ENCODE measurements around the gene SLC29A1. TPM values are rescaled to one million over a fixed set of nuclear protein-coding genes. Genes with fewer than 3 reads are reported as not detected.
A peak's percentile ranks its signal among the peaks of the same experiment; 100 is the strongest.

SLC29A1 gene
- total and polyA plus RNA-seq, 4 donors = 15.1 to 67.2 (median 16.7) TPM

DNA sequence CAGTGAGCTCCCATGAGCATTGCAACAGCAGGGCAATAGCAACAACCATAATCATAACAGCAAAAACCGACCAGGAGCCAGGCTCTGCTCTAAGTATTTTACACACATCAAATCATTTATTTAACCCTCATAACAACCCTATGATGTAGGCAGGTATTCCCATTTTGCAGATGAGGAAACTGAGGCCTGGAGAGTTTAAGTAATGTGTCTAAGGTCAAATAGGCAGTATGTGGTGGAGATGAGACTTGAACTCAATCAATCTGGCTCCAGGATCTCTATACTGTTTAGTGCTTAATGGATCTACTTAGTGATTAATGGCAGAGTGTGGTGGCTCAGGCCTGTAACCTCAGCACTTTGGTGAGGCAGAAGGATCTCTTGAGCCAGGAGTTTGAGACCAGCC lies 50.2 kb downstream of the SLC29A1 start:
- TF ChIP-seq GABPA (IDR thresholded peaks at IDR 0.05 in 1 of 2, conservative IDR thresholded peaks at IDR 0.05 in 1 of 2) (no peak), EGR1 (IDR thresholded peaks at IDR 0.05; ENCODE audit: low read depth in 2 of 2) (no peak), RXRA (IDR thresholded peaks at IDR 0.05) (no peak), HNF4G (IDR thresholded peaks at IDR 0.05) (no peak), FOXA1 (IDR thresholded peaks at IDR 0.05) (no peak), SP1 (IDR thresholded peaks at IDR 0.05) (no peak), HNF4A (conservative IDR thresholded peaks at IDR 0.05) (no peak)
- TF ChIP-seq, protein P1, sequence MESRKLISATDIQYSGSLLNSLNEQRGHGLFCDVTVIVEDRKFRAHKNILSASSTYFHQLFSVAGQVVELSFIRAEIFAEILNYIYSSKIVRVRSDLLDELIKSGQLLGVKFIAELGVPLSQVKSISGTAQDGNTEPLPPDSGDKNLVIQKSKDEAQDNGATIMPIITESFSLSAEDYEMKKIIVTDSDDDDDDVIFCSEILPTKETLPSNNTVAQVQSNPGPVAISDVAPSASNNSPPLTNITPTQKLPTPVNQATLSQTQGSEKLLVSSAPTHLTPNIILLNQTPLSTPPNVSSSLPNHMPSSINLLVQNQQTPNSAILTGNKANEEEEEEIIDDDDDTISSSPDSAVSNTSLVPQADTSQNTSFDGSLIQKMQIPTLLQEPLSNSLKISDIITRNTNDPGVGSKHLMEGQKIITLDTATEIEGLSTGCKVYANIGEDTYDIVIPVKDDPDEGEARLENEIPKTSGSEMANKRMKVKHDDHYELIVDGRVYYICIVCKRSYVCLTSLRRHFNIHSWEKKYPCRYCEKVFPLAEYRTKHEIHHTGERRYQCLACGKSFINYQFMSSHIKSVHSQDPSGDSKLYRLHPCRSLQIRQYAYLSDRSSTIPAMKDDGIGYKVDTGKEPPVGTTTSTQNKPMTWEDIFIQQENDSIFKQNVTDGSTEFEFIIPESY (IDR thresholded peaks at IDR 0.05) = no peak
- TF ChIP-seq, protein P2, sequence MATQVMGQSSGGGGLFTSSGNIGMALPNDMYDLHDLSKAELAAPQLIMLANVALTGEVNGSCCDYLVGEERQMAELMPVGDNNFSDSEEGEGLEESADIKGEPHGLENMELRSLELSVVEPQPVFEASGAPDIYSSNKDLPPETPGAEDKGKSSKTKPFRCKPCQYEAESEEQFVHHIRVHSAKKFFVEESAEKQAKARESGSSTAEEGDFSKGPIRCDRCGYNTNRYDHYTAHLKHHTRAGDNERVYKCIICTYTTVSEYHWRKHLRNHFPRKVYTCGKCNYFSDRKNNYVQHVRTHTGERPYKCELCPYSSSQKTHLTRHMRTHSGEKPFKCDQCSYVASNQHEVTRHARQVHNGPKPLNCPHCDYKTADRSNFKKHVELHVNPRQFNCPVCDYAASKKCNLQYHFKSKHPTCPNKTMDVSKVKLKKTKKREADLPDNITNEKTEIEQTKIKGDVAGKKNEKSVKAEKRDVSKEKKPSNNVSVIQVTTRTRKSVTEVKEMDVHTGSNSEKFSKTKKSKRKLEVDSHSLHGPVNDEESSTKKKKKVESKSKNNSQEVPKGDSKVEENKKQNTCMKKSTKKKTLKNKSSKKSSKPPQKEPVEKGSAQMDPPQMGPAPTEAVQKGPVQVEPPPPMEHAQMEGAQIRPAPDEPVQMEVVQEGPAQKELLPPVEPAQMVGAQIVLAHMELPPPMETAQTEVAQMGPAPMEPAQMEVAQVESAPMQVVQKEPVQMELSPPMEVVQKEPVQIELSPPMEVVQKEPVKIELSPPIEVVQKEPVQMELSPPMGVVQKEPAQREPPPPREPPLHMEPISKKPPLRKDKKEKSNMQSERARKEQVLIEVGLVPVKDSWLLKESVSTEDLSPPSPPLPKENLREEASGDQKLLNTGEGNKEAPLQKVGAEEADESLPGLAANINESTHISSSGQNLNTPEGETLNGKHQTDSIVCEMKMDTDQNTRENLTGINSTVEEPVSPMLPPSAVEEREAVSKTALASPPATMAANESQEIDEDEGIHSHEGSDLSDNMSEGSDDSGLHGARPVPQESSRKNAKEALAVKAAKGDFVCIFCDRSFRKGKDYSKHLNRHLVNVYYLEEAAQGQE (IDR thresholded peaks at IDR 0.05) = no peak
- TF ChIP-seq, protein P3, sequence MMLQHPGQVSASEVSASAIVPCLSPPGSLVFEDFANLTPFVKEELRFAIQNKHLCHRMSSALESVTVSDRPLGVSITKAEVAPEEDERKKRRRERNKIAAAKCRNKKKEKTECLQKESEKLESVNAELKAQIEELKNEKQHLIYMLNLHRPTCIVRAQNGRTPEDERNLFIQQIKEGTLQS (IDR thresholded peaks at IDR 0.05) = no peak
- TF ChIP-seq, protein P4, sequence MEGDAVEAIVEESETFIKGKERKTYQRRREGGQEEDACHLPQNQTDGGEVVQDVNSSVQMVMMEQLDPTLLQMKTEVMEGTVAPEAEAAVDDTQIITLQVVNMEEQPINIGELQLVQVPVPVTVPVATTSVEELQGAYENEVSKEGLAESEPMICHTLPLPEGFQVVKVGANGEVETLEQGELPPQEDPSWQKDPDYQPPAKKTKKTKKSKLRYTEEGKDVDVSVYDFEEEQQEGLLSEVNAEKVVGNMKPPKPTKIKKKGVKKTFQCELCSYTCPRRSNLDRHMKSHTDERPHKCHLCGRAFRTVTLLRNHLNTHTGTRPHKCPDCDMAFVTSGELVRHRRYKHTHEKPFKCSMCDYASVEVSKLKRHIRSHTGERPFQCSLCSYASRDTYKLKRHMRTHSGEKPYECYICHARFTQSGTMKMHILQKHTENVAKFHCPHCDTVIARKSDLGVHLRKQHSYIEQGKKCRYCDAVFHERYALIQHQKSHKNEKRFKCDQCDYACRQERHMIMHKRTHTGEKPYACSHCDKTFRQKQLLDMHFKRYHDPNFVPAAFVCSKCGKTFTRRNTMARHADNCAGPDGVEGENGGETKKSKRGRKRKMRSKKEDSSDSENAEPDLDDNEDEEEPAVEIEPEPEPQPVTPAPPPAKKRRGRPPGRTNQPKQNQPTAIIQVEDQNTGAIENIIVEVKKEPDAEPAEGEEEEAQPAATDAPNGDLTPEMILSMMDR (IDR thresholded peaks at IDR 0.05; ENCODE audit: low read depth, low read length, missing input control) = no peak
- TF ChIP-seq, protein P5, sequence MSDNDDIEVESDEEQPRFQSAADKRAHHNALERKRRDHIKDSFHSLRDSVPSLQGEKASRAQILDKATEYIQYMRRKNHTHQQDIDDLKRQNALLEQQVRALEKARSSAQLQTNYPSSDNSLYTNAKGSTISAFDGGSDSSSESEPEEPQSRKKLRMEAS (IDR thresholded peaks at IDR 0.05) = no peak
- H3K27me3 ChIP-seq (ENCODE audit: control insufficient read depth in 4 of 4, insufficient read depth in 4 of 4, low read length in 3 of 4) = peaks cover 0 to 16% (median 7%) of the 10 kb centered on the region in 4 donors
- H3K9me3 ChIP-seq (ENCODE audit: control insufficient read depth in 4 of 4, low read length in 3 of 4) = no peaks in the 10 kb centered on the region
- WGBS = 85% methylated on average over 1 of the region's 1 CpG
- no peak overlapping the region for H3K9ac ChIP-seq (ENCODE audit: low read depth in 1 of 2, low read length in 2 of 2)
- no peak overlapping the region for H3K4me3 ChIP-seq (ENCODE audit: low read depth in 1 of 3, low read length in 3 of 3)
- H3K36me3 ChIP-seq (ENCODE audit: control insufficient read depth in 4 of 4, insufficient read depth in 3 of 4, low read depth in 1 of 4, low read length in 3 of 4) = no peaks in the 10 kb centered on the region
- no peak for DNase-seq (ENCODE audit: low spot score)
- no peak overlapping the region for H3K27ac ChIP-seq (ENCODE audit: low read depth in 1 of 2, low read length in 2 of 2)
- peaks cover 0 to 9% (median 3%) of the 10 kb centered on the region in 4 donors for H3K4me1 ChIP-seq (ENCODE audit: control insufficient read depth in 4 of 4, insufficient read depth in 4 of 4, low read length in 3 of 4)

DNA sequence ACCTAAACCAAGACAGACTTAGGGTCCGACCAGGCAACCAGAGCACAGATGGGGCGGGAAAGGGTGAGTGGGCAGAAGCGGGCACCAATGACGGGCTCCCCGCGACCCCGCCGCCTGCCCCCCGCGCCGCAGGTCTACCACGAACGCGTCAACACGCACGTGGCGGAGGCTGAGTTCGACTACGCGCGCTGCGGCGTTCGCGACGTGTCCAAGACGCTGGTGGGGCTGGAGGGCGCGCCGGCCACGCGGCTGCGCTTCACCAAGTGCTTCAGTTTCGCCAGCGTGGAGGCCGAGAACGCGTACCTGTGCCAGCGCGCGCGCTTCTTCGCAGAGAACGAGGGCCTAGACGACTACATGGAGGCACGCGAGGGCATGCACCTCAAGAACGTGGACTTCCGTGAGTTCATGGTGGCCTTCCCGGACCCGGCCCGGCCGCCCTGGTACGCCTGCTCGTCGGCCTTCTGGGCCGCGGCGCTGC lies 51.9 kb downstream of the SLC29A1 start:
- TF ChIP-seq GABPA (IDR thresholded peaks at IDR 0.05 in 1 of 2, conservative IDR thresholded peaks at IDR 0.05 in 1 of 2) = no peak
- no peak for TF ChIP-seq SP1 (IDR thresholded peaks at IDR 0.05)
- TF ChIP-seq, protein P5 (IDR thresholded peaks at IDR 0.05) = no peak
- TF ChIP-seq EGR1 (IDR thresholded peaks at IDR 0.05; ENCODE audit: low read depth in 2 of 2) = no peak
- no peak for TF ChIP-seq JUND (IDR thresholded peaks at IDR 0.05)
- TF ChIP-seq YY1 (IDR thresholded peaks at IDR 0.05) = no peak
- no peak for TF ChIP-seq NR2F2 (IDR thresholded peaks at IDR 0.05)
- TF ChIP-seq, protein P1 (IDR thresholded peaks at IDR 0.05) = no peak
- TF ChIP-seq TAF1 (conservative IDR thresholded peaks at IDR 0.05) = no peak
- H3K27me3 ChIP-seq (ENCODE audit: control insufficient read depth in 4 of 4, insufficient read depth in 4 of 4, low read length in 3 of 4) = peaks cover 0 to 11% (median 4%) of the 10 kb centered on the region in 4 donors
- no peaks in the 10 kb centered on the region for H3K9me3 ChIP-seq (ENCODE audit: control insufficient read depth in 4 of 4, low read length in 3 of 4)
- peak overlapping the region in 1 of 3 donors; percentile 18 for H3K4me3 ChIP-seq (ENCODE audit: low read depth in 1 of 3, low read length in 3 of 3)
- DNase-seq (ENCODE audit: low spot score) = no peak
- H3K9ac ChIP-seq (ENCODE audit: low read depth in 1 of 2, low read length in 2 of 2) = no peak overlapping the region
- WGBS = 74% methylated on average over 59 of the region's 59 CpGs
- no peaks in the 10 kb centered on the region for H3K36me3 ChIP-seq (ENCODE audit: control insufficient read depth in 4 of 4, insufficient read depth in 3 of 4, low read depth in 1 of 4, low read length in 3 of 4)
- H3K27ac ChIP-seq (ENCODE audit: low read depth in 1 of 2, low read length in 2 of 2) = no peak overlapping the region
- peaks cover 0 to 9% (median 3%) of the 10 kb centered on the region in 4 donors for H3K4me1 ChIP-seq (ENCODE audit: control insufficient read depth in 4 of 4, insufficient read depth in 4 of 4, low read length in 3 of 4)
